Fibroblast of pulmonary artery (primary cell): ENCODE data around the gene PDIA3.

Experiments used
- DNase-seq: peaks from one replicate; pipeline ENCODE4 v3.0.0-alpha.2; 2010; ENCODE audit warnings: low read depth
- H3K4me3 ChIP-seq: replicated peaks from 2 replicates; pipeline ENCODE4 v1.5.1; 2011; ENCODE audit warnings: low read depth, mild to moderate bottlenecking, control low read depth, low read length, moderate library complexity
- CTCF ChIP-seq: IDR thresholded peaks from 2 replicates; pipeline ENCODE4 v1.5.1; 2011; ENCODE audit warnings: mild to moderate bottlenecking, control low read depth, low read length, inconsistent platforms; ENCODE audit errors: missing control alignments

Gene PDIA3

GRCh38 chr15:43794269-43795037, 48.2 kb downstream of the PDIA3 start:
- no peak overlapping the region for H3K4me3 ChIP-seq
- peak; percentile 43 for DNase-seq
- TF ChIP-seq CTCF = no peak

GRCh38 chr15:43795197-43795596, 49.0 kb downstream of the PDIA3 start:
- H3K4me3 ChIP-seq = no peak overlapping the region
- DNase-seq = no peak
- no peak for TF ChIP-seq CTCF

- no peak for DNase-seq
- H3K4me3 ChIP-seq = no peak overlapping the region
- no peak for TF ChIP-seq CTCF
Observed at GRCh38 chr15:43795997-43796396, 49.8 kb downstream of the PDIA3 start.

- no peak for TF ChIP-seq CTCF
- H3K4me3 ChIP-seq = no peak overlapping the region
- DNase-seq = no peak
Observed at GRCh38 chr15:43796566-43796965, 50.3 kb downstream of the PDIA3 start.

- H3K4me3 ChIP-seq = no peak overlapping the region
- no peak for TF ChIP-seq CTCF
- DNase-seq = no peak
Observed at GRCh38 chr15:43799209-43799944, 53.1 kb downstream of the PDIA3 start.

GRCh38 chr15:43799945-43800285, 53.7 kb downstream of the PDIA3 start, which contains the start of gene SERINC4:
Gene SERINC4, minus strand, starts transcription at chr15:43800220. Its CDS starts 234 bp downstream, at chr15:43799986.
- H3K4me3 ChIP-seq = peak within 1 kb of the TSS; percentile 99
- no peak for DNase-seq
- TF ChIP-seq CTCF = no peak
